ENCODE results near the gene GSKIP. TPM values are rescaled to one million over a fixed set of nuclear protein-coding genes. Genes with fewer than 3 reads are reported as not detected.

The GSKIP gene
- total and polyA plus RNA-seq, 2 experiments from 2014 or later, result 17.4 to 50.9 TPM

DNA sequence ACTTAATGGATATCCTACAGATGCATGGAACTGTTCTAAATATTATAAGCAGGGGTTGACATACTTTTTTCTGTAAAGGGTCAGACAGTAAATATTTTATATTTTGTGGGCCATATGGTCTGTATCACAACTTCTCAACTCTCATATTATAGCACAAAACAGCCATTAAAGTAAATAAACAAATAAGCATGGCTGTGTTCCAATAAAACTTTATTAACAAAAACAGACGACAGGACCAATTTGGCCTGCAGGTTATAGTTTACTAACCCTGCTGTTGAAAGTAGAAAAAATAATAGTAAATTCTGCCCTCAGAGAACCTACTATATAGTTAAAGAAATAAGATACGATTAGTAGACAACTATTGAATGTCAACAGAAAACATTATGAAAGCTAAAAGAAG is 17.7 kb upstream of the GSKIP start:
- Histone ChIP-seq H3K4me2 (no peak overlapping the region), H3K4me3 (no peak overlapping the region), H3K36me3 (ENCODE audit: insufficient read depth) (no peaks in the 10 kb centered on the region), H3F3A (replicated peaks; ENCODE audit: low read depth) (no peaks in the 10 kb centered on the region), H2AFZ (no peak overlapping the region), H3K27ac (ENCODE audit: low read depth) (no peak overlapping the region), H4K20me1 (replicated peaks; ENCODE audit: insufficient read depth) (no peaks in the 10 kb centered on the region), H3K79me2 (replicated peaks; ENCODE audit: insufficient read depth) (peaks cover 38% of the 10 kb centered on the region), H3K4me1 (ENCODE audit: insufficient read depth) (peaks cover 16% of the 10 kb centered on the region; the same call in 1 of the 2 replicates), H3K27me3 (ENCODE audit: insufficient read depth) (no peaks in the 10 kb centered on the region), H3K9me2 (ENCODE audit: insufficient read depth) (no peaks in the 10 kb centered on the region; the same call in 1 of the 2 replicates)
- TF ChIP-seq ZNF331 (CRISPR knock-in tag; IDR thresholded peaks at IDR 0.05; ENCODE audit: low read depth) (no peak), STAT1 (IDR thresholded peaks at IDR 0.05; ENCODE audit: unreplicated experiment) (no peak), EZH2 (IDR thresholded peaks at IDR 0.05; ENCODE audit: low read depth, unreplicated experiment) (no peak), EZH2phosphoT487 (IDR thresholded peaks at IDR 0.05; ENCODE audit: unreplicated experiment) (no peak), NANOG (IDR thresholded peaks at IDR 0.05; ENCODE audit: borderline replicate concordance) (no peak), POLR2AphosphoS5 (IDR thresholded peaks at IDR 0.05; ENCODE audit: low read depth) (no peak), ZNF114 (CRISPR knock-in tag; IDR thresholded peaks at IDR 0.05) (no peak), JUNB (IDR thresholded peaks at IDR 0.05; ENCODE audit: unreplicated experiment) (no peak), CREB1 (CRISPR knock-in tag; IDR thresholded peaks at IDR 0.05; ENCODE audit: low read depth) (no peak)
- TF ChIP-seq, protein P1, sequence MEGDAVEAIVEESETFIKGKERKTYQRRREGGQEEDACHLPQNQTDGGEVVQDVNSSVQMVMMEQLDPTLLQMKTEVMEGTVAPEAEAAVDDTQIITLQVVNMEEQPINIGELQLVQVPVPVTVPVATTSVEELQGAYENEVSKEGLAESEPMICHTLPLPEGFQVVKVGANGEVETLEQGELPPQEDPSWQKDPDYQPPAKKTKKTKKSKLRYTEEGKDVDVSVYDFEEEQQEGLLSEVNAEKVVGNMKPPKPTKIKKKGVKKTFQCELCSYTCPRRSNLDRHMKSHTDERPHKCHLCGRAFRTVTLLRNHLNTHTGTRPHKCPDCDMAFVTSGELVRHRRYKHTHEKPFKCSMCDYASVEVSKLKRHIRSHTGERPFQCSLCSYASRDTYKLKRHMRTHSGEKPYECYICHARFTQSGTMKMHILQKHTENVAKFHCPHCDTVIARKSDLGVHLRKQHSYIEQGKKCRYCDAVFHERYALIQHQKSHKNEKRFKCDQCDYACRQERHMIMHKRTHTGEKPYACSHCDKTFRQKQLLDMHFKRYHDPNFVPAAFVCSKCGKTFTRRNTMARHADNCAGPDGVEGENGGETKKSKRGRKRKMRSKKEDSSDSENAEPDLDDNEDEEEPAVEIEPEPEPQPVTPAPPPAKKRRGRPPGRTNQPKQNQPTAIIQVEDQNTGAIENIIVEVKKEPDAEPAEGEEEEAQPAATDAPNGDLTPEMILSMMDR (conservative IDR thresholded peaks at IDR 0.05; ENCODE audit: low read depth in 2 of 2), result no peak
- TF ChIP-seq, protein P2, sequence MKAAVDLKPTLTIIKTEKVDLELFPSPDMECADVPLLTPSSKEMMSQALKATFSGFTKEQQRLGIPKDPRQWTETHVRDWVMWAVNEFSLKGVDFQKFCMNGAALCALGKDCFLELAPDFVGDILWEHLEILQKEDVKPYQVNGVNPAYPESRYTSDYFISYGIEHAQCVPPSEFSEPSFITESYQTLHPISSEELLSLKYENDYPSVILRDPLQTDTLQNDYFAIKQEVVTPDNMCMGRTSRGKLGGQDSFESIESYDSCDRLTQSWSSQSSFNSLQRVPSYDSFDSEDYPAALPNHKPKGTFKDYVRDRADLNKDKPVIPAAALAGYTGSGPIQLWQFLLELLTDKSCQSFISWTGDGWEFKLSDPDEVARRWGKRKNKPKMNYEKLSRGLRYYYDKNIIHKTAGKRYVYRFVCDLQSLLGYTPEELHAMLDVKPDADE (IDR thresholded peaks at IDR 0.05), result no peak
- TF ChIP-seq, protein P3, sequence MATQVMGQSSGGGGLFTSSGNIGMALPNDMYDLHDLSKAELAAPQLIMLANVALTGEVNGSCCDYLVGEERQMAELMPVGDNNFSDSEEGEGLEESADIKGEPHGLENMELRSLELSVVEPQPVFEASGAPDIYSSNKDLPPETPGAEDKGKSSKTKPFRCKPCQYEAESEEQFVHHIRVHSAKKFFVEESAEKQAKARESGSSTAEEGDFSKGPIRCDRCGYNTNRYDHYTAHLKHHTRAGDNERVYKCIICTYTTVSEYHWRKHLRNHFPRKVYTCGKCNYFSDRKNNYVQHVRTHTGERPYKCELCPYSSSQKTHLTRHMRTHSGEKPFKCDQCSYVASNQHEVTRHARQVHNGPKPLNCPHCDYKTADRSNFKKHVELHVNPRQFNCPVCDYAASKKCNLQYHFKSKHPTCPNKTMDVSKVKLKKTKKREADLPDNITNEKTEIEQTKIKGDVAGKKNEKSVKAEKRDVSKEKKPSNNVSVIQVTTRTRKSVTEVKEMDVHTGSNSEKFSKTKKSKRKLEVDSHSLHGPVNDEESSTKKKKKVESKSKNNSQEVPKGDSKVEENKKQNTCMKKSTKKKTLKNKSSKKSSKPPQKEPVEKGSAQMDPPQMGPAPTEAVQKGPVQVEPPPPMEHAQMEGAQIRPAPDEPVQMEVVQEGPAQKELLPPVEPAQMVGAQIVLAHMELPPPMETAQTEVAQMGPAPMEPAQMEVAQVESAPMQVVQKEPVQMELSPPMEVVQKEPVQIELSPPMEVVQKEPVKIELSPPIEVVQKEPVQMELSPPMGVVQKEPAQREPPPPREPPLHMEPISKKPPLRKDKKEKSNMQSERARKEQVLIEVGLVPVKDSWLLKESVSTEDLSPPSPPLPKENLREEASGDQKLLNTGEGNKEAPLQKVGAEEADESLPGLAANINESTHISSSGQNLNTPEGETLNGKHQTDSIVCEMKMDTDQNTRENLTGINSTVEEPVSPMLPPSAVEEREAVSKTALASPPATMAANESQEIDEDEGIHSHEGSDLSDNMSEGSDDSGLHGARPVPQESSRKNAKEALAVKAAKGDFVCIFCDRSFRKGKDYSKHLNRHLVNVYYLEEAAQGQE (IDR thresholded peaks at IDR 0.05; ENCODE audit: unreplicated experiment), result no peak
- TF ChIP-seq, protein P4, sequence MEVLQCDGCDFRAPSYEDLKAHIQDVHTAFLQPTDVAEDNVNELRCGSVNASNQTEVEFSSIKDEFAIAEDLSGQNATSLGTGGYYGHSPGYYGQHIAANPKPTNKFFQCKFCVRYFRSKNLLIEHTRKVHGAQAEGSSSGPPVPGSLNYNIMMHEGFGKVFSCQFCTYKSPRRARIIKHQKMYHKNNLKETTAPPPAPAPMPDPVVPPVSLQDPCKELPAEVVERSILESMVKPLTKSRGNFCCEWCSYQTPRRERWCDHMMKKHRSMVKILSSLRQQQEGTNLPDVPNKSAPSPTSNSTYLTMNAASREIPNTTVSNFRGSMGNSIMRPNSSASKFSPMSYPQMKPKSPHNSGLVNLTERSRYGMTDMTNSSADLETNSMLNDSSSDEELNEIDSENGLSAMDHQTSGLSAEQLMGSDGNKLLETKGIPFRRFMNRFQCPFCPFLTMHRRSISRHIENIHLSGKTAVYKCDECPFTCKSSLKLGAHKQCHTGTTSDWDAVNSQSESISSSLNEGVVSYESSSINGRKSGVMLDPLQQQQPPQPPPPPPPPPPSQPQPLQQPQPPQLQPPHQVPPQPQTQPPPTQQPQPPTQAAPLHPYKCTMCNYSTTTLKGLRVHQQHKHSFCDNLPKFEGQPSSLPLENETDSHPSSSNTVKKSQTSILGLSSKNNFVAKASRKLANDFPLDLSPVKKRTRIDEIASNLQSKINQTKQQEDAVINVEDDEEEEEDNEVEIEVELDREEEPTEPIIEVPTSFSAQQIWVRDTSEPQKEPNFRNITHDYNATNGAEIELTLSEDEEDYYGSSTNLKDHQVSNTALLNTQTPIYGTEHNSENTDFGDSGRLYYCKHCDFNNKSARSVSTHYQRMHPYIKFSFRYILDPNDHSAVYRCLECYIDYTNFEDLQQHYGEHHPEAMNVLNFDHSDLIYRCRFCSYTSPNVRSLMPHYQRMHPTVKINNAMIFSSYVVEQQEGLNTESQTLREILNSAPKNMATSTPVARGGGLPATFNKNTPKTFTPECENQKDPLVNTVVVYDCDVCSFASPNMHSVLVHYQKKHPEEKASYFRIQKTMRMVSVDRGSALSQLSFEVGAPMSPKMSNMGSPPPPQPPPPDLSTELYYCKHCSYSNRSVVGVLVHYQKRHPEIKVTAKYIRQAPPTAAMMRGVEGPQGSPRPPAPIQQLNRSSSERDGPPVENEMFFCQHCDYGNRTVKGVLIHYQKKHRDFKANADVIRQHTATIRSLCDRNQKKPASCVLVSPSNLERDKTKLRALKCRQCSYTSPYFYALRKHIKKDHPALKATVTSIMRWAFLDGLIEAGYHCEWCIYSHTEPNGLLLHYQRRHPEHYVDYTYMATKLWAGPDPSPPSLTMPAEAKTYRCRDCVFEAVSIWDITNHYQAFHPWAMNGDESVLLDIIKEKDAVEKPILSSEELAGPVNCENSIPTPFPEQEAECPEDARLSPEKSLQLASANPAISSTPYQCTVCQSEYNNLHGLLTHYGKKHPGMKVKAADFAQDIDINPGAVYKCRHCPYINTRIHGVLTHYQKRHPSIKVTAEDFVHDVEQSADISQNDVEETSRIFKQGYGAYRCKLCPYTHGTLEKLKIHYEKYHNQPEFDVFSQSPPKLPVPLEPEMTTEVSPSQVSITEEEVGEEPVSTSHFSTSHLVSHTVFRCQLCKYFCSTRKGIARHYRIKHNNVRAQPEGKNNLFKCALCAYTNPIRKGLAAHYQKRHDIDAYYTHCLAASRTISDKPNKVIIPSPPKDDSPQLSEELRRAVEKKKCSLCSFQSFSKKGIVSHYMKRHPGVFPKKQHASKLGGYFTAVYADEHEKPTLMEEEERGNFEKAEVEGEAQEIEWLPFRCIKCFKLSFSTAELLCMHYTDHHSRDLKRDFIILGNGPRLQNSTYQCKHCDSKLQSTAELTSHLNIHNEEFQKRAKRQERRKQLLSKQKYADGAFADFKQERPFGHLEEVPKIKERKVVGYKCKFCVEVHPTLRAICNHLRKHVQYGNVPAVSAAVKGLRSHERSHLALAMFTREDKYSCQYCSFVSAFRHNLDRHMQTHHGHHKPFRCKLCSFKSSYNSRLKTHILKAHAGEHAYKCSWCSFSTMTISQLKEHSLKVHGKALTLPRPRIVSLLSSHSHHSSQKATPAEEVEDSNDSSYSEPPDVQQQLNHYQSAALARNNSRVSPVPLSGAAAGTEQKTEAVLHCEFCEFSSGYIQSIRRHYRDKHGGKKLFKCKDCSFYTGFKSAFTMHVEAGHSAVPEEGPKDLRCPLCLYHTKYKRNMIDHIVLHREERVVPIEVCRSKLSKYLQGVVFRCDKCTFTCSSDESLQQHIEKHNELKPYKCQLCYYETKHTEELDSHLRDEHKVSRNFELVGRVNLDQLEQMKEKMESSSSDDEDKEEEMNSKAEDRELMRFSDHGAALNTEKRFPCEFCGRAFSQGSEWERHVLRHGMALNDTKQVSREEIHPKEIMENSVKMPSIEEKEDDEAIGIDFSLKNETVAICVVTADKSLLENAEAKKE (CRISPR knock-in tag; IDR thresholded peaks at IDR 0.05), result no peak
- Mint-ChIP-seq H3K4me3 (no peak overlapping the region), H3K27me3 (ENCODE audit: insufficient read depth, low read depth, poor library complexity) (no peaks in the 10 kb centered on the region), H3K4me1 (peaks cover 17% of the 10 kb centered on the region), H3K36me3 (ENCODE audit: low read depth) (no peaks in the 10 kb centered on the region; the same call in 2 of the 3 replicates), H3K27ac (no peak overlapping the region), H3K9me3 (no peaks in the 10 kb centered on the region; the same call in 2 of the 3 replicates)
- no peak for DNase-seq (ENCODE audit: low spot score)
- ATAC-seq, result no peak
